Measurements from ENCODE around the gene SH3RF3.

The SH3RF3 gene

GRCh38 chr2:109435066-109435690 lies 306.2 kb downstream of the SH3RF3 start:
- H3K4me2 ChIP-seq, result no peak overlapping the region
- no peak overlapping the region for H3K9ac ChIP-seq
- TF ChIP-seq Cebpa-rat (IDR thresholded peaks at IDR 0.05), result no peak
- H3K36me3 ChIP-seq, result peaks cover 45 to 98% (median 79%) of the 10 kb centered on the region in 11 experiments
- H3K27me3 ChIP-seq, result no peaks in the 10 kb centered on the region
- no peak overlapping the region for H3K4me3 ChIP-seq
- peaks cover 0 to 13% (median 3%) of the 10 kb centered on the region in 10 experiments; a peak in 7 of 20 replicates for H3K4me1 ChIP-seq
- peaks cover 15 to 31% (median 18%) of the 10 kb centered on the region in 11 experiments for H3K9me3 ChIP-seq (replicated peaks in 1 of 11)
- H3K27ac ChIP-seq, result no peak overlapping the region
- peaks cover 0 to 27% (median 6%) of the 10 kb centered on the region in 11 experiments; a peak in 6 of 22 replicates for H4K20me1 ChIP-seq

GRCh38 chr2:109435901-109436598 lies 307.0 kb downstream of the SH3RF3 start:
- Histone ChIP-seq H3K9me3 (replicated peaks in 1 of 11) (peaks cover 23 to 39% (median 26%) of the 10 kb centered on the region in 11 experiments), H3K4me1 (peaks cover 0 to 15% (median 3%) of the 10 kb centered on the region in 10 experiments; a peak in 7 of 20 replicates), H4K20me1 (peaks cover 0 to 26% (median 6%) of the 10 kb centered on the region in 11 experiments; a peak in 5 of 22 replicates), H3K4me3 (no peak overlapping the region), H3K4me2 (no peak overlapping the region), H3K27ac (no peak overlapping the region), H3K36me3 (peaks cover 54 to 100% (median 88%) of the 10 kb centered on the region in 11 experiments), H3K9ac (no peak overlapping the region), H3K27me3 (no peaks in the 10 kb centered on the region)
- no peak for TF ChIP-seq Cebpa-rat (IDR thresholded peaks at IDR 0.05)

- Histone ChIP-seq H3K4me3 (no peak overlapping the region), H3K4me2 (no peak overlapping the region), H3K27ac (no peak overlapping the region), H3K36me3 (peaks cover 59 to 100% (median 94%) of the 10 kb centered on the region in 11 experiments), H3K27me3 (no peaks in the 10 kb centered on the region), H4K20me1 (peaks cover 0 to 23% (median 2%) of the 10 kb centered on the region in 11 experiments; a peak in 5 of 22 replicates), H3K9me3 (replicated peaks in 1 of 11) (peaks cover 30 to 46% (median 33%) of the 10 kb centered on the region in 11 experiments), H3K4me1 (peaks cover 0 to 15% (median 2%) of the 10 kb centered on the region in 10 experiments; a peak in 6 of 20 replicates), H3K9ac (no peak overlapping the region)
- no peak for TF ChIP-seq Cebpa-rat (IDR thresholded peaks at IDR 0.05)
Observed at GRCh38 chr2:109436610-109437225, 307.7 kb downstream of the SH3RF3 start.

GRCh38 chr2:109437325-109438090 lies 308.5 kb downstream of the SH3RF3 start:
- Histone ChIP-seq H3K27me3 (no peaks in the 10 kb centered on the region), H3K4me3 (no peak overlapping the region), H3K4me1 (peaks cover 0 to 15% (median 0%) of the 10 kb centered on the region in 10 experiments; a peak in 3 of 20 replicates), H3K4me2 (no peak overlapping the region), H3K9ac (no peak overlapping the region), H3K9me3 (replicated peaks in 1 of 11) (peaks cover 37 to 54% (median 41%) of the 10 kb centered on the region in 11 experiments), H4K20me1 (peaks cover 0 to 15% (median 0%) of the 10 kb centered on the region in 11 experiments; a peak in 4 of 22 replicates), H3K36me3 (peaks cover 64 to 100% (median 98%) of the 10 kb centered on the region in 11 experiments), H3K27ac (no peak overlapping the region)
- TF ChIP-seq Cebpa-rat (IDR thresholded peaks at IDR 0.05), result no peak

GRCh38 chr2:109438146-109438545 lies 309.1 kb downstream of the SH3RF3 start:
- peaks cover 44 to 60% (median 47%) of the 10 kb centered on the region in 11 experiments for H3K9me3 ChIP-seq (replicated peaks in 1 of 11)
- no peak overlapping the region for H3K27ac ChIP-seq
- H3K4me2 ChIP-seq, result no peak overlapping the region
- peaks cover 0 to 15% (median 0%) of the 10 kb centered on the region in 10 experiments; a peak in 3 of 20 replicates for H3K4me1 ChIP-seq
- peaks cover 0 to 8% (median 0%) of the 10 kb centered on the region in 11 experiments; a peak in 1 of 22 replicates for H4K20me1 ChIP-seq
- no peak overlapping the region for H3K4me3 ChIP-seq
- no peak overlapping the region for H3K9ac ChIP-seq
- no peak for TF ChIP-seq Cebpa-rat (IDR thresholded peaks at IDR 0.05)
- H3K27me3 ChIP-seq, result no peaks in the 10 kb centered on the region
- peaks cover 69 to 100% (median 99%) of the 10 kb centered on the region in 11 experiments for H3K36me3 ChIP-seq

- Histone ChIP-seq H3K4me2 (no peak overlapping the region), H3K9ac (no peak overlapping the region), H3K36me3 (peaks cover 76 to 100% (median 98%) of the 10 kb centered on the region in 11 experiments), H3K27me3 (no peaks in the 10 kb centered on the region), H3K4me3 (no peak overlapping the region), H3K27ac (no peak overlapping the region), H3K4me1 (peaks cover 0 to 15% (median 0%) of the 10 kb centered on the region in 10 experiments; a peak in 3 of 20 replicates), H3K9me3 (replicated peaks in 1 of 11) (peaks cover 51 to 68% (median 55%) of the 10 kb centered on the region in 11 experiments), H4K20me1 (peaks cover 0 to 5% (median 0%) of the 10 kb centered on the region in 11 experiments; a peak in 1 of 22 replicates)
- TF ChIP-seq Cebpa-rat (IDR thresholded peaks at IDR 0.05), result no peak
Observed at GRCh38 chr2:109438773-109439389, 309.9 kb downstream of the SH3RF3 start.

GRCh38 chr2:109439390-109439786 lies 310.4 kb downstream of the SH3RF3 start:
- H3K36me3 ChIP-seq, result peaks cover 79 to 100% (median 98%) of the 10 kb centered on the region in 11 experiments

GRCh38 chr2:109439986-109440385 lies 311.0 kb downstream of the SH3RF3 start:
- TF ChIP-seq Cebpa-rat (IDR thresholded peaks at IDR 0.05), result no peak
- Histone ChIP-seq H3K4me3 (no peak overlapping the region; a peak in 1 of 20 replicates), H3K4me2 (peak overlapping the region in 1 of 11 experiments; percentile 40; a peak in 1 of 22 replicates), H3K27ac (no peak overlapping the region), H3K9ac (no peak overlapping the region), H3K27me3 (no peaks in the 10 kb centered on the region), H3K4me1 (peaks cover 0 to 15% (median 0%) of the 10 kb centered on the region in 10 experiments; a peak in 3 of 20 replicates), H3K36me3 (peaks cover 85 to 100% (median 98%) of the 10 kb centered on the region in 11 experiments), H4K20me1 (peaks cover 0 to 3% (median 0%) of the 10 kb centered on the region in 11 experiments; a peak in 1 of 22 replicates), H3K9me3 (replicated peaks in 1 of 11) (peaks cover 62 to 79% (median 65%) of the 10 kb centered on the region in 11 experiments)

More at GRCh38 chr2:109439390-109439786, 310.4 kb downstream of the SH3RF3 start:
- Histone ChIP-seq H3K27ac (no peak overlapping the region), H3K4me3 (no peak overlapping the region), H3K27me3 (no peaks in the 10 kb centered on the region), H3K9me3 (replicated peaks in 1 of 11) (peaks cover 56 to 73% (median 59%) of the 10 kb centered on the region in 11 experiments), H3K9ac (no peak overlapping the region), H4K20me1 (peaks cover 0 to 3% (median 0%) of the 10 kb centered on the region in 11 experiments; a peak in 1 of 22 replicates), H3K4me1 (peaks cover 0 to 15% (median 0%) of the 10 kb centered on the region in 10 experiments; a peak in 3 of 20 replicates), H3K4me2 (0 out of 22 replicates have a peak overlapping the region, but pooled peaks of 1 of the 11 experiments have one; percentile 16)
- no peak for TF ChIP-seq Cebpa-rat (IDR thresholded peaks at IDR 0.05)

Data from BLaER1 treated with 17β-estradiol and CSF1 and Interleukin-3, amounts not matched to agents 10 nM and 100 nM (cell line).